ENCODE results near the gene ATP5PB. TPM values are rescaled to one million over a fixed set of nuclear protein-coding genes. Genes with fewer than 3 reads are reported as not detected.
A peak's percentile ranks its signal among the peaks of the same experiment; 100 is the strongest.

The ATP5PB gene
- polyA plus RNA-seq (ENCODE audit: insufficient read length in 4 of 4): 100 to 1,000 TPM; 329 to 466 (median 367) TPM

- peak; percentile 94 to 98 (median 96) for DNase-seq (ENCODE audit: low read depth in 4 of 4, low spot score in 2 of 4)
Measured at GRCh38 chr1:111448918-111449702, at the start of gene ATP5PB, which contains the start of gene WDR77. TSS of gene ATP5PB (plus strand) at chr1:111449464. CDS start at chr1:111449542, 78 bp downstream. TSS of gene WDR77 (minus strand) at chr1:111449256. CDS start at chr1:111449169, 87 bp downstream.

GRCh38 chr1:111399792-111400610, 49.3 kb upstream of the ATP5PB start:
- DNase-seq (ENCODE audit: low read depth in 4 of 4, low spot score in 2 of 4): peak in 2 of 4 donors; percentile 5 to 34

DNA sequence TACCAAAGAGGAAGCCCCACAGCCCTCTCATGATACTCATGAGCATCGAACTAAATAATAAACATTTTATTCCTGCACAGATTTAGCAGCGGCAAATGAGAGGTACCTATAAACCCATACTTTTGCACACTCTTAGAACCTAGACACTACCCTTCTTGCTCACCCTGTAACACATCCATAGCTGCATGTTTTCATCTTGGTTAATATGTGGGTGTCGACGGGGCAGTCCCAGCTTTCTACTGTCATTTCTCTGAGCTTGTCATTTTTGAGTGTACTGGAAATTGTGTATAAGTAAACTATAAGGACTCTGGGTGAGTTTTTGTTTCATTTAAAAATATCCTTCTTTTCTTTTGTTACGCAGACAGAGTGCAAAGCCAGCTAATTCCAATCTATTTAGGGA, 47.2 kb upstream of the ATP5PB start:
- no peak for DNase-seq (ENCODE audit: low read depth in 4 of 4, low spot score in 2 of 4)

GRCh38 chr1:111404588-111404987, 44.7 kb upstream of the ATP5PB start:
- DNase-seq (ENCODE audit: low read depth in 4 of 4, low spot score in 2 of 4): no peak

GRCh38 chr1:111406321-111406768, 42.9 kb upstream of the ATP5PB start:
- no peak for DNase-seq (ENCODE audit: low read depth in 4 of 4, low spot score in 2 of 4)

- DNase-seq (ENCODE audit: low read depth in 4 of 4, low spot score in 2 of 4): no peak
Measured at GRCh38 chr1:111407301-111407700, 42.0 kb upstream of the ATP5PB start.

DNA sequence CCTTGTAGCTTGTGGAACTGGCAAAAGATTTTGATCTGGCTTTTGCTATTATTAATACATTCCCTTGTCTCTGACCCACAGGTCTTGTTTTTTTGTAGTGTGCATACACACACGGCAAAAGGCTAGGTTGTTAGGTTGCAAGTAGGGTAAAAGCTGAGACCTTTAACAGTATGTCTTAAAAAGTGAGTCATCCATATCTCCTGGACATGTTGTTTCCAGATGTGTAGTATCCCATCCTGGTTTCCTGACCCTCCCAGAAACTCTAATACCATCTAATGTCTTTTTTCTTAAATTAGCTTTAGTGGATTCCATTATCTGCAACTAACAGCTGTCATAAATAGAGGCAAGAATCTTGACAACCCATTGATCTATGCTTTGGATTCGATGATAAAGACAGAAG, 36.4 kb upstream of the ATP5PB start:
- no peak for DNase-seq (ENCODE audit: low read depth in 4 of 4, low spot score in 2 of 4)

DNA sequence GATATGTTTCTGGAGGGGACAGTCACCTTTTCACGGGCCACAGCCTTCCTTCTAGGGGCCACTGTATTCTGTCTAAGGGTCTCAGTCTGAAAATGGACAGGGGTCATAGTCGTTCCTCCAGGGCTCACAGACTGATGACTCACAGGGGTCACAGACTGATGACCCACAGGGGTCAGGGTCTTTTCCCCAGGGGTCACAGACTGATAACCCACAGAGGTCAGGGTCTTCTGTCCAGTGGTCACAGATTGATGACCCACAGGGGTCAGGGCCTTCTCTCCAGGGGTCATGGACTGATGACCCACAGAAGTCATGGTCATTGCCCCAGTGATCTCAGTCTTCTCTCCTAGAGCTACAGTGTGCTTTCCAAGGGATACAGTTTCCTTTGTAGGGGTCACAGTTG, 34.5 kb upstream of the ATP5PB start:
- no peak for DNase-seq (ENCODE audit: low read depth in 4 of 4, low spot score in 2 of 4)

DNA sequence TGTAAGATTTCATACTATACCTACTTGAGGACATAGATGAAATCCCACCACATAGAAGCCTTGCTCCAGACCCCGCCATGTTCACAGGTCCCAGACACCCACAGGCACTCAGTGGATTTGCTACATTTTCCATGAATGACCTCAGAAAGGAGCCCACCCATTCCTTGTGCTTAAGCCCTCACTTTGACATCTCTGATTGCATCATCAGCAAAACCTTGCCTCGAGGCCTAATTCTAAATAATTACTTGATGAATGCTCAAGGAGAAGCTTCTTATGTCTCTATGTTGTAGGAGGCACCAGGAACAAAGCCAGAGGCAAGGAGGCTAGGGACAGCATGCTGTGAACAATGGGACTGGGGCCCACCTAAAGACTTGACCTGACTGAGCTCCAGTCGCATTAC, 33.8 kb upstream of the ATP5PB start:
- no peak for DNase-seq (ENCODE audit: low read depth in 4 of 4, low spot score in 2 of 4)

GRCh38 chr1:111417755-111418154, 31.5 kb upstream of the ATP5PB start:
- DNase-seq (ENCODE audit: low read depth in 4 of 4, low spot score in 2 of 4): no peak

DNA sequence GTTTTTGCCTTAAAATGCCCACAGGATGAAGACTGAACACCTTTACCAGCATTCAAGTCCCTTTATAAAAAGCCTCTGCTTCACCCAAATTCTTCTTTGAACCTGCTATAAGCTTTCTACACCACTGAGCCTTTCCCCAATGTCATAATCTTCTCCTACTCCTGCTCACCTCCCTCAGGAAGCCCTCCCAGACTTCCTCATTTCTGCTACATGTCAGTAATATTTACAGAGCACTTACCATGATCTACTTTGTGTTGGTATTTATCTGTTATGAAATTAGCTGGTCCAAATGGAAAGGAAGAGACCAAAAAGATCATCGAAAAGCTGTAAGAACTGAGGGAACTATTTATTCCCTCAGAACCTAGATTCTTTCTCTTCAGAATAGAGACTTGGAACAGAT, 30.2 kb upstream of the ATP5PB start:
- DNase-seq (ENCODE audit: low read depth in 4 of 4, low spot score in 2 of 4): no peak

- no peak for DNase-seq (ENCODE audit: low read depth in 4 of 4, low spot score in 2 of 4)
Measured at GRCh38 chr1:111420377-111420776, 28.9 kb upstream of the ATP5PB start.

- peak in 1 of 4 donors; percentile 7 for DNase-seq (ENCODE audit: low read depth in 4 of 4, low spot score in 2 of 4)
Measured at GRCh38 chr1:111422546-111423391, 26.5 kb upstream of the ATP5PB start.

GRCh38 chr1:111424281-111424680, 25.0 kb upstream of the ATP5PB start:
- no peak for DNase-seq (ENCODE audit: low read depth in 4 of 4, low spot score in 2 of 4)

- DNase-seq (ENCODE audit: low read depth in 4 of 4, low spot score in 2 of 4): no peak
Measured at GRCh38 chr1:111436726-111437125, 12.5 kb upstream of the ATP5PB start.

DNA sequence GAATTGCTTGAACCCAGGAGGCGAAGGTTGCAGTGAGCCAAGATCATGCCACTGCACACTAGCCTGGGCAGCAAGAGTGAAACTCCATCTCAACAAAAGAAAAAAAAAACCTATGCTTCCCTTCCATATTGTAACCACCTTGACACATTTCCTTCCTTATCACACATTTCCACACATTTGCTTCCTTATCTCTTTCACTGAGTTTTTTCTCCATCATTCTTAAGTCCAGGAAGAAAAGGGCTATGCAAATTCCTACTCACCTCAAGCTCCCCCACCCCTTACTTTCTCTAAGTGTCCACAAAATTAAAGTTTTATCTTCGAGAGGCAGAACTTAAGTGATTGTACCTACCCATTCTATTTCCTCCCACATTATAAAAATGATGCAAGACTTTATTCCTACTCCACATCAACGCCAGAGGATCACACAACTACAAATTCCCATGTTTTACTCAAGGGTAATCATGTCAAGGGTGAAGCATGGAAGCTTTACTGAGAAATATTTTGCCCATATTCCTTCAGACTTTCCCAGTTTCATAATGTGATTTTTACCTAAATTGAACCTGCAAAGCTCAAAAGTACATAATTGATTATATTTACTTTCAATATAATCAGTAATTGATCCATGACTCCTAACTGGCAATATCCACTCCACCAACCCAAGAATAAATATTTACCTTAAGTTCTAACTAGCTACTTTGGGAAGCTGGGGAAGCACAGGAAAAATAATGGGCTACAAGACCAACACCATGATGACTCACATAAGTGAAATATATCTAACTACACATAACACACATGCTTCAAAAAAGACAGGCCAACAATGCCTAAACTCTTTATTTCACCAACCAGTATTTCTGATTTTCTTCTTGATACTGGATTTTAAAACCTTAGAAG, 9.6 kb upstream of the ATP5PB start:
- DNase-seq (ENCODE audit: low read depth in 4 of 4, low spot score in 2 of 4): no peak

GRCh38 chr1:111441573-111442192, 7.6 kb upstream of the ATP5PB start:
- no peak for DNase-seq (ENCODE audit: low read depth in 4 of 4, low spot score in 2 of 4)

GRCh38 chr1:111442457-111442856, 6.8 kb upstream of the ATP5PB start:
- no peak for DNase-seq (ENCODE audit: low read depth in 4 of 4, low spot score in 2 of 4)

DNA sequence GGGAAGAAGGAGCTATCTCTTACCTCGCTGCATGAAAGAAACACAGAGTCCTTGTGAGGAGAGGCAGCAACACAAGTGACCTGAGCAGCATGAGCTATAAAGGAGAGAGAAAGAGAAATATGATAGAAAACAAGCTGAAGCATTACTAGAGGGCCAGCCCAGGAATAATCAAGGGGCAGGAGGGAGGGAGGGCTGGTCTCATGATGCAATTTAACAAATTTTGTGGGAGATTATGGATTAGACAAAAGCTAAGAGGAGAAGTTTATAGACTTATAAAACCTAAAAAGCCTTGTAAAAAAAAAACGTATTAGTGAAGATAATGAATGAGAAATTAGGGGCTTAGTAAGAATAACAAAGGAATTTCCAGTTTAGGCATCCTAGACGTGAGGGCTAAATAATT, 5.2 kb upstream of the ATP5PB start:
- no peak for DNase-seq (ENCODE audit: low read depth in 4 of 4, low spot score in 2 of 4)
